Stimulated activated CD4-positive, alpha-beta T cell treated with anti-CD3 and anti-CD28 coated beads, Interleukin-4, amount 100 ng/mL, for 1 hour (primary cell): ENCODE measurements around the gene FOSL2.
A peak's percentile ranks its signal among the peaks of the same experiment; 100 is the strongest.
"Not testable (repeated sequence)": the region's sequence is repeated elsewhere in the genome, so short reads cannot be mapped to it uniquely, and the experiment has no call there.

Source experiments
- DNase-seq: peaks from one replicate; pipeline ENCODE4 v3.0.0-alpha.2; 2020

FOSL2 gene

GRCh38 chr2:28357948-28358667, 34.5 kb upstream of the FOSL2 start:
- DNase-seq = no peak

- DNase-seq = no peak
Observed at GRCh38 chr2:28358668-28359201, 33.9 kb upstream of the FOSL2 start.

- DNase-seq = peak; percentile 58
Observed at GRCh38 chr2:28359222-28360057, 33.2 kb upstream of the FOSL2 start.

DNA sequence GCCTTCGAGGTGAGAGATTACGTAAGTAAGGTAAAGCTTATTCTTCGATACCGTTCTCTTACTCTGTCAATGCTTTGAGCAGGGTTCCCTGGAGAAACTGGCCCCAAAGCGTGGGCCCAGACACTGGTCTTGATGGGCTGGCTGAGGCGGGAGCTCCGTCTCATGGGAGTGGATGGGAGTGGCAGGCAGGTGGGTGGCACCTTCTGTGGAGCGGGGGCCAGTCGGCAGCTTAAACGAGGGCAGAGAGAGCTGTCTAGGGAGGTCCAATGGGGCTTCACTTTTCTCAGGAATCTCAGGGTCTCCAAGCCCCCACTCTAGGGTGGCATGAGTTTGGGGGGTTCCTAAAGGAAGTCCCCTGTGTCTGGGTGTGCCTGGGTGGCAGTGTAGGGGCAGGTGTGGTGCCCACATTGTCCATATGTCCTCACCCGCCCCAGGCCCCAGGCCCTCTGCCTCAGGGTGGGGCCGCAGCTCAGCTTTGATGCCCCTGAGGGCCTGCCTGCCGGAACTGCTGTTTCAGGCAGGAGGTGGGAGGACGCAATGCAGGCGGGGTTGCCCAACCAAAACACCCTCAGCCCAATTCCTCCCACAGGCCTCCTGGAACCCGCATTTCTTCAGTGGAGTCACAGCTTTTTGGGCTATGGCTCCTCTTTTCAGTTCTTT, 32.5 kb upstream of the FOSL2 start:
- DNase-seq = no peak

DNA sequence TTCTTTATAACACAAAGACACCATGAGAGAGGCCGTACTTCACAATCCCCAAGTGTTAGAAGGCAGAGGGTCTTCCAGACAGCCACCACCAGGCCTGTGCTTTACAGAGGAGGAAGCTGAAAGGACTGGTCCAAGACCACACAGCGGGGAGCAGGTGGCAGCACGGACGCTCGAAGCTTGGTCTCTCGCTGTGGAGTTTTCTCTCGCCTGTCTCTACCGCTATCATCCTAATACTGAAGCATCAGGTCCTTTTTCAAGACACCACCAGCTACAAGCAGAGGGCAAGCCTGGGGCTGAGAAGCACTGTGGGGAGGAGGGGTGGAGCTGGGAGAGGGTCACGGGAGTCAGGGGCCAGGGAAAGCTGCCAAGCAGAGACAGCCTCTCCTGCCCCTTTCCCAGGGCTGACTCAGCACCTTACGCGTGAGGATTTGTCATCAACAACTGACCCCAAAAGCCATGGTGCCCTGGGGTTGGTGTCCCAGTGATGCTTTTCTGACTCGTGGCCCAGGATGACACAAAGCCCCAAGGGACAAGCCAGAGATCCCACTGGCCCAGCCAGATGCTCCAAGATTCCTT, 31.9 kb upstream of the FOSL2 start:
- no peak for DNase-seq

- no peak for DNase-seq
Observed at GRCh38 chr2:28361991-28362710, 30.5 kb upstream of the FOSL2 start.

DNA sequence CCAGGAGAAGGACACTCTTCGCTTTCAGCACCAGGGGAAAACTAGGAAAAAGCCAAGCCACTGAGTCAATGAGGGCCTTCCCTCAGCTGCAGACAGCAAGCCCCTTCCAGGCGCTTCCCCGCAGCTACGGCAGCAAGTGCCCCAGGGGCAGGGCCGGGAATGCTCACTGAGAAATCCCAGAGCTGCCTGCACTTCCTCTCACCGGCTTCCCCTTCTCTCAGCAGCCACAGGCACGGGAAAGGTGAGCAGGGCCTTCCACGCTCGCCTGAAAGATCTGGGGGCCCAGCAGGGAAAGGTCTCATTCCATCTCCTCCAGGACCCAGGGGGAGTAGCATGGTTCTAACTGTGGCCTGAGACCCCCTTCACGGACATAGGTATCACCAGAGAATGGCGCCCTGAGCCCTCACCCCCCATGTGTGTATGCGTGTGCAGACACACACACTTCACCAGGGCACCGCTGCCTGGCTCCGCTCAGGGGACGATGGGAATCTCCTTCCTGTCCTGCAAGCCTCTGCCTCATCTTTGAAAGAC, 29.6 kb upstream of the FOSL2 start:
- DNase-seq = no peak

GRCh38 chr2:28363686-28364280, 28.9 kb upstream of the FOSL2 start:
- no peak for DNase-seq

- DNase-seq = no peak
Observed at GRCh38 chr2:28364610-28365009, 28.0 kb upstream of the FOSL2 start.

DNA sequence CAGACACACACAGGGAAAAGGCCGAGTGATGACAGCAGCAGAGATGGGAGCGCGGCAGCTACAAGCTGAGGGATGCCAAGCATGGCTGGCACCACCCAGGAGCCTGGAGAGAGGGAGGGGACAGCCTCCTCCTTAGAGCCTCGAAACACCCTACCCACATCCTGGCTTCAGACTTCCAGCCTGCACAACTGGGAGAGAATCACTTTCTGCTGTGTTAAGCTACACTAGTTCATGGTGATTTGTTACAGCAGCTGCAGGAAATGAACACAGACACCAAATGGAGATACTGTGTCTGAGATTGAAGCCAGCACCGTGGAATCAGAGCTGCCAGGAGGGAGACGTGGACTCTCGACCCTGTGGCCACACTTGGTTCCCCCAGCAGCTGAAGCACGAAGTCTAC, 27.5 kb upstream of the FOSL2 start:
- no peak for DNase-seq

- DNase-seq = no peak
Observed at GRCh38 chr2:28366149-28366495, 26.5 kb upstream of the FOSL2 start.

- peak; percentile 32 for DNase-seq
Observed at GRCh38 chr2:28366496-28367282, 26.0 kb upstream of the FOSL2 start.

- DNase-seq = no peak
Observed at GRCh38 chr2:28367667-28368356, 24.8 kb upstream of the FOSL2 start.

GRCh38 chr2:28368357-28368798, 24.3 kb upstream of the FOSL2 start:
- no peak for DNase-seq

GRCh38 chr2:28369358-28369757, 23.3 kb upstream of the FOSL2 start:
- no peak for DNase-seq

- DNase-seq = no peak
Observed at GRCh38 chr2:28370354-28370753, 22.3 kb upstream of the FOSL2 start.

- DNase-seq = not testable (repeated sequence)
Observed at GRCh38 chr2:28371728-28372127, 20.9 kb upstream of the FOSL2 start.

GRCh38 chr2:28373854-28374253, 18.8 kb upstream of the FOSL2 start:
- DNase-seq = no peak

GRCh38 chr2:28374331-28374730, 18.3 kb upstream of the FOSL2 start:
- no peak for DNase-seq

- no peak for DNase-seq
Observed at GRCh38 chr2:28375236-28375635, 17.4 kb upstream of the FOSL2 start.
